T-cell (primary cell): ENCODE data around the gene IL10RB. TPM values are rescaled to one million over a fixed set of nuclear protein-coding genes. Genes with fewer than 3 reads are reported as not detected.
"Not testable (repeated sequence)": the region's sequence is repeated elsewhere in the genome, so short reads cannot be mapped to it uniquely, and the experiment has no call there.

ENCODE experiments used
- ATAC-seq, 4 experiments: fragments of 200-7000 bp in 3 of 4; fragments of 150-1000 bp in 1 of 4; cut with Tn5 transposase; replicated peaks in 1 of 4; 1 replicate in 3 of 4; 2 replicates in 1 of 4; pipeline ENCODE4 v1.10.0; 2021; ENCODE audit warnings: moderate library complexity in 3 of 4, mild to moderate bottlenecking in 2 of 4, moderate number of reproducible peaks in 1 of 4
- CTCF ChIA-PET, 2 donors: fragments of 300-600 bp; sonication (Branson Sonifier 250); formaldehyde crosslinking; loops; one replicate each; lab custom pipeline; 2022; ENCODE audit warnings: antibody characterized with exemption in 2 of 2; lab: Charles Lee
- POLR2A ChIA-PET, 2 donors: fragments of 300-600 bp; sonication (Branson Sonifier 250); formaldehyde crosslinking; loops; one replicate each; lab custom pipeline; 2022; ENCODE audit warnings: antibody characterized with exemption in 2 of 2; lab: Charles Lee
- DNase-seq, 35 experiments: peaks; one replicate each; pipeline versions ENCODE4 v3.0.0 to v3.0.0-alpha.2; 2013 to 2023
- H3K27ac ChIP-seq: one replicate; pipeline ENCODE4 v1.5.1; 2013; ENCODE audit warnings: low read length
- H3K27me3 ChIP-seq, 2 experiments: replicated peaks in 1 of 2; 1 replicate in 1 of 2; 2 replicates in 1 of 2; pipeline versions ENCODE4 v1.6.1 to v1.7.0; 2013; ENCODE audit warnings: low read length in 1 of 2, mixed read lengths in 1 of 2; ENCODE audit not compliant: control insufficient read depth in 2 of 2, insufficient read depth in 2 of 2; ENCODE audit errors: extremely low read depth in 1 of 2
- H3K36me3 ChIP-seq, 2 donors: 1 replicate in 1 of 2; 2 replicates in 1 of 2; pipeline versions ENCODE4 v1.6.1 to v1.7.0; 2013; ENCODE audit warnings: low read length in 1 of 2; ENCODE audit not compliant: control insufficient read depth in 2 of 2, insufficient read depth in 1 of 2; ENCODE audit errors: extremely low read depth in 1 of 2
- H3K4me1 ChIP-seq, 2 experiments: 1 replicate in 1 of 2; 2 replicates in 1 of 2; pipeline versions ENCODE4 v1.6.1 to v1.7.0; 2013; ENCODE audit warnings: low read length in 2 of 2, mixed read lengths in 1 of 2; ENCODE audit not compliant: insufficient read depth in 2 of 2, control insufficient read depth in 1 of 2; ENCODE audit errors: extremely low read depth in 1 of 2
- H3K4me3 ChIP-seq, 2 donors: 1 replicate in 1 of 2; 2 replicates in 1 of 2; pipeline versions ENCODE4 v1.5.1 to v1.7.0; 2013; ENCODE audit warnings: mild to moderate bottlenecking in 2 of 2, low read length in 1 of 2, moderate library complexity in 1 of 2; ENCODE audit not compliant: control insufficient read depth in 1 of 2; ENCODE audit errors: extremely low read depth in 1 of 2
- H3K9me3 ChIP-seq: 2 replicates; pipeline ENCODE4 v1.7.0; 2013
- H3K27ac Mint-ChIP-seq, 2 donors: one replicate each; pipeline ENCODE4 v1.8.0; 2020 to 2021; ENCODE audit warnings: mild to moderate bottlenecking in 2 of 2, mixed read lengths in 2 of 2
- H3K27me3 Mint-ChIP-seq, 2 donors: one replicate each; pipeline ENCODE4 v1.8.0; 2021 to 2022; ENCODE audit warnings: mixed read lengths in 2 of 2
- H3K36me3 Mint-ChIP-seq: one replicate; pipeline ENCODE4 v1.8.0; 2021; ENCODE audit warnings: mixed read lengths
- H3K4me1 Mint-ChIP-seq, 3 donors: one replicate each; pipeline ENCODE4 v1.8.0; 2020 to 2022; ENCODE audit warnings: mixed read lengths in 3 of 3, mild to moderate bottlenecking in 1 of 3
- H3K4me3 Mint-ChIP-seq, 3 donors: one replicate each; pipeline ENCODE4 v1.8.0; 2020 to 2022; ENCODE audit warnings: mild to moderate bottlenecking in 3 of 3, mixed read lengths in 3 of 3, moderate library complexity in 3 of 3
- H3K9me3 Mint-ChIP-seq, 3 donors: one replicate each; pipeline ENCODE4 v1.8.0; 2020 to 2022; ENCODE audit warnings: mixed read lengths in 3 of 3
- WGBS: methylation state at CpG from one replicate; pipeline ENCODE4 v1.1.5; 2013; ENCODE audit warnings: missing lambda C conversion rate; ENCODE audit not compliant: insufficient coverage; 5-methylcytosine and 5-hydroxymethylcytosine counted together
- total RNA-seq, 35 experiments: library from RNA in 6 of 35; stranded (reverse) in 6 of 35; fragments of 120-200 nt in 1 of 35; gene quantifications; one replicate each; pipeline versions ENCODE4 v1.2.1 to v1.2.4 and lab custom pipeline; 2013 to 2026

IL10RB gene
- total RNA-seq, 5 donors from 2014 or later (not counting 1 experiment from before 2014, with no cell fraction given) = 19.5 to 29.6 (median 25.6) TPM

GRCh38 chr21:33238146-33238545, 28.0 kb upstream of the IL10RB start:
- H3K4me3 ChIP-seq = no peak overlapping the region
- Mint-ChIP-seq H3K4me3 (peak overlapping the region; percentile 50 to 70 (median 70)), H3K9me3 (no peaks in the 10 kb centered on the region), H3K36me3 (peaks cover 20% of the 10 kb centered on the region), H3K4me1 (peaks cover 89 to 91% (median 89%) of the 10 kb centered on the region in 3 donors), H3K27ac (peak overlapping the region; percentile 91 to 94), H3K27me3 (no peaks in the 10 kb centered on the region)
- ChIA-PET CTCF (interaction anchor here in 1 of 2 donors (0.5 to 0.6 kb wide), 5 partner anchors 21 to 124 kb away, joined by 3 to 8 read pairs (median 4); no protein-coding TSS in a partner anchor), POLR2A (interaction anchor here (0.6 to 1.1 kb wide), 3 partner anchors 50 to 514 kb away, joined by 3 to 4 read pairs (median 3); partner anchors contain the start of gene IFNAR1 (in 1 of the 2))
- H3K27ac ChIP-seq = peak overlapping the region; percentile 75
- DNase-seq (no peak), ATAC-seq (peak; percentile 8 to 24 (median 15))
- H3K36me3 ChIP-seq = peaks cover 0 to 34% of the 10 kb centered on the region in 2 donors
- no peaks in the 10 kb centered on the region for H3K27me3 ChIP-seq
- no peaks in the 10 kb centered on the region for H3K9me3 ChIP-seq
- H3K4me1 ChIP-seq = peaks cover 53 to 69% of the 10 kb centered on the region in 2 experiments
- WGBS = 22% methylated on average over 4 of the region's 4 CpGs

- H3K27ac ChIP-seq = peak overlapping the region; percentile 75
- DNase-seq (peak in 1 of 35 experiments; percentile 60), ATAC-seq (peak; percentile 60 to 76 (median 66))
- H3K27me3 ChIP-seq = no peaks in the 10 kb centered on the region
- Mint-ChIP-seq H3K36me3 (peaks cover 23% of the 10 kb centered on the region), H3K27me3 (no peaks in the 10 kb centered on the region), H3K9me3 (no peaks in the 10 kb centered on the region), H3K4me1 (peaks cover 89 to 91% (median 89%) of the 10 kb centered on the region in 3 donors), H3K27ac (peak overlapping the region; percentile 91 to 94), H3K4me3 (peak overlapping the region; percentile 50 to 70 (median 70))
- no peak overlapping the region for H3K4me3 ChIP-seq
- ChIA-PET POLR2A (interaction anchor here (0.6 to 1.1 kb wide), 4 partner anchors 11 to 515 kb away, joined by 3 to 4 read pairs (median 3); partner anchors contain the start of gene IFNAR1 (in 1 of the 2)), CTCF (interaction anchor here (0.6 to 0.8 kb wide), 7 partner anchors 7 to 467 kb away, joined by 3 to 8 read pairs (median 4); partner anchors contain the start of gene PAXBP1 (in 1 of the 2))
- peaks cover 0 to 31% of the 10 kb centered on the region in 2 donors for H3K36me3 ChIP-seq
- WGBS = no CpG with 5 or more reads among the region's 7 CpGs
- H3K4me1 ChIP-seq = peaks cover 53 to 72% of the 10 kb centered on the region in 2 experiments
- no peaks in the 10 kb centered on the region for H3K9me3 ChIP-seq
Observed at GRCh38 chr21:33238565-33239255, 27.5 kb upstream of the IL10RB start.

GRCh38 chr21:33239559-33240127, 26.5 kb upstream of the IL10RB start:
- H3K27ac Mint-ChIP-seq = peak overlapping the region; percentile 92 to 94
- peaks cover 90 to 92% (median 91%) of the 10 kb centered on the region in 3 donors for H3K4me1 Mint-ChIP-seq
- H3K36me3 Mint-ChIP-seq = peaks cover 25% of the 10 kb centered on the region
- ATAC-seq, H3K27me3 Mint-ChIP-seq, H3K4me3 ChIP-seq, H3K9me3 Mint-ChIP-seq, H3K27me3 ChIP-seq, H3K9me3 ChIP-seq, DNase-seq: not testable (repeated sequence)
- Histone ChIP-seq H3K36me3 (peaks cover 0 to 34% of the 10 kb centered on the region in 2 donors), H3K27ac (peak overlapping the region; percentile 75), H3K4me1 (peaks cover 55 to 75% of the 10 kb centered on the region in 2 experiments)
- ChIA-PET POLR2A (interaction anchor here in 1 of 2 donors (0.6 kb wide), 1 partner anchor 10 kb away, joined by 3 read pairs; no protein-coding TSS in a partner anchor), CTCF (interaction anchor here (0.6 to 0.8 kb wide), 3 partner anchors 8 to 205 kb away, joined by 3 read pairs; no protein-coding TSS in a partner anchor)
- peak overlapping the region; percentile 50 to 70 (median 70) for H3K4me3 Mint-ChIP-seq

- Mint-ChIP-seq H3K4me3 (peak overlapping the region in 2 of 3 donors; percentile 9 to 50), H3K4me1 (peaks cover 90 to 92% (median 91%) of the 10 kb centered on the region in 3 donors), H3K36me3 (peaks cover 31% of the 10 kb centered on the region), H3K27me3 (no peaks in the 10 kb centered on the region), H3K9me3 (no peaks in the 10 kb centered on the region), H3K27ac (peak overlapping the region; percentile 88 to 92)
- DNase-seq = no peak
- Histone ChIP-seq H3K36me3 (peaks cover 0 to 35% of the 10 kb centered on the region in 2 donors), H3K4me1 (peaks cover 55 to 72% of the 10 kb centered on the region in 2 experiments), H3K27ac (no peak overlapping the region), H3K27me3 (no peaks in the 10 kb centered on the region), H3K9me3 (no peaks in the 10 kb centered on the region), H3K4me3 (no peak overlapping the region)
- POLR2A ChIA-PET = no interaction called here
- ATAC-seq = no peak
- CTCF ChIA-PET = interaction anchor here (0.6 kb wide), 2 partner anchors 36 to 43 kb away, joined by 3 read pairs; no protein-coding TSS in a partner anchor
- no CpG with 5 or more reads among the region's 2 CpGs for WGBS
Observed at GRCh38 chr21:33240404-33240803, 25.8 kb upstream of the IL10RB start.

- ChIA-PET CTCF (interaction anchor here in 1 of 2 donors (0.7 to 1.6 kb wide), 2 partner anchors 13 to 42 kb away, joined by 4 to 5 read pairs; no protein-coding TSS in a partner anchor), POLR2A (interaction anchor here (0.5 to 0.7 kb wide), 3 partner anchors 121 to 350 kb away, joined by 3 to 4 read pairs (median 3); no protein-coding TSS in a partner anchor)
- H3K4me3 ChIP-seq = no peak overlapping the region
- no peaks in the 10 kb centered on the region for H3K27me3 Mint-ChIP-seq
- ATAC-seq = peak in 3 of 4 experiments; percentile 64 to 77 (median 65)
- peak overlapping the region; percentile 30 for H3K27ac ChIP-seq
- peaks cover 42% of the 10 kb centered on the region for H3K36me3 Mint-ChIP-seq
- H3K27ac Mint-ChIP-seq = peak overlapping the region; percentile 86 to 92
- peak in 4 of 35 experiments; percentile 8 to 50 (median 30) for DNase-seq
- peaks cover 53 to 70% of the 10 kb centered on the region in 2 experiments for H3K4me1 ChIP-seq
- peaks cover 90 to 92% (median 90%) of the 10 kb centered on the region in 3 donors for H3K4me1 Mint-ChIP-seq
- H3K9me3 Mint-ChIP-seq = no peaks in the 10 kb centered on the region
- 40% methylated on average over 1 of the region's 2 CpGs for WGBS
- no peaks in the 10 kb centered on the region for H3K27me3 ChIP-seq
- peak overlapping the region in 2 of 3 donors; percentile 34 to 47 for H3K4me3 Mint-ChIP-seq
- H3K9me3 ChIP-seq = no peaks in the 10 kb centered on the region
- peaks cover 0 to 42% of the 10 kb centered on the region in 2 donors for H3K36me3 ChIP-seq
Observed at GRCh38 chr21:33241846-33242245, 24.3 kb upstream of the IL10RB start.

GRCh38 chr21:33242846-33243245, 23.3 kb upstream of the IL10RB start:
- Histone ChIP-seq H3K4me1 (peaks cover 47 to 69% of the 10 kb centered on the region in 2 experiments), H3K36me3 (peaks cover 0 to 52% of the 10 kb centered on the region in 2 donors)
- Mint-ChIP-seq H3K36me3 (peaks cover 50% of the 10 kb centered on the region), H3K4me3 (peak overlapping the region in 1 of 3 donors; percentile 74), H3K4me1 (peaks cover 90 to 92% (median 90%) of the 10 kb centered on the region in 3 donors), H3K27ac (peak overlapping the region; percentile 22 to 92)
- DNase-seq, H3K4me3 ChIP-seq, POLR2A ChIA-PET, CTCF ChIA-PET, H3K9me3 Mint-ChIP-seq, H3K27me3 ChIP-seq, H3K27ac ChIP-seq, ATAC-seq, H3K27me3 Mint-ChIP-seq, H3K9me3 ChIP-seq: not testable (repeated sequence)
- 100% methylated on average over 5 of the region's 8 CpGs for WGBS
